Neural cell (in vitro differentiated cells): ENCODE results near the gene POLR1G.

Experiments
- EP300 ChIP-seq: fragments of 450-650 bp; conservative IDR thresholded peaks from 2 replicates; pipeline ENCODE4 v1.6.1; 2014; ENCODE audit warnings: antibody characterized with exemption, mild to moderate bottlenecking, moderate library complexity; ENCODE audit not compliant: poor library complexity, severe bottlenecking
- EZH2 ChIP-seq: fragments of 200-600, 300-800 bp; shearing (Covaris generic), sonication (generic); IDR thresholded peaks from 2 replicates; pipeline ENCODE4 v1.6.1; 2014; ENCODE audit warnings: antibody characterized with exemption, low read length, borderline replicate concordance, mild to moderate bottlenecking; ENCODE audit not compliant: insufficient read depth, poor library complexity, severe bottlenecking
- POLR2AphosphoS5 ChIP-seq: IDR thresholded peaks from 2 replicates; pipeline ENCODE4 v1.6.1; 2012
- SMC3 ChIP-seq: fragments of 450-650 bp; conservative IDR thresholded peaks from 2 replicates; pipeline ENCODE4 v1.6.1; 2014; ENCODE audit warnings: antibody characterized with exemption, mild to moderate bottlenecking, moderate library complexity; ENCODE audit not compliant: poor library complexity
- TF ChIP-seq, protein P1 (sequence below): fragments of 450-650 bp; IDR thresholded peaks from 2 replicates; pipeline ENCODE4 v1.5.1; 2014; ENCODE audit warnings: antibody characterized with exemption, mild to moderate bottlenecking, moderate library complexity; ENCODE audit not compliant: poor library complexity, severe bottlenecking
- TF ChIP-seq, protein P2 (sequence below): IDR thresholded peaks from 2 replicates; pipeline ENCODE4 v1.6.1; 2012; ENCODE audit warnings: borderline replicate concordance

DNA sequence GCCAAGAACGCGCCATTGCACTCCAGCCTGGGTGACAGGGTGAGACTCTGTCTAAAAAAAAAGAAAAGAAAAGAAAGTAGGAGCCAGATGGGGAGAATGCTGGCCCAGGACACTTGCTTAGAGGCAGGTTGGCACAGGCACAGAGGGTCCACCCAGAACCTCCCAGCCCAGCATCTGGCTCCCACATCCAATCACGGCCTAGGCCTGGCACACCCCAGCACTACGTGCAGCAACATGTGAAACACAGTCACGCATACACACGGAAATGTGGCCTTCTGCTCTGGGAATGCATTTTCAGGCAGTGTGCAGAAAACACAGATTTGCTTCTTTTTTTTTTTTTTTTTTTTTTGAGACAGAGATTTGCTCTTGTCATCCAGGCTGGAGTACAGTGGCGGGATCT lies 40.5 kb downstream of the POLR1G start:
- TF ChIP-seq EZH2, result no peak
- TF ChIP-seq, protein P1, sequence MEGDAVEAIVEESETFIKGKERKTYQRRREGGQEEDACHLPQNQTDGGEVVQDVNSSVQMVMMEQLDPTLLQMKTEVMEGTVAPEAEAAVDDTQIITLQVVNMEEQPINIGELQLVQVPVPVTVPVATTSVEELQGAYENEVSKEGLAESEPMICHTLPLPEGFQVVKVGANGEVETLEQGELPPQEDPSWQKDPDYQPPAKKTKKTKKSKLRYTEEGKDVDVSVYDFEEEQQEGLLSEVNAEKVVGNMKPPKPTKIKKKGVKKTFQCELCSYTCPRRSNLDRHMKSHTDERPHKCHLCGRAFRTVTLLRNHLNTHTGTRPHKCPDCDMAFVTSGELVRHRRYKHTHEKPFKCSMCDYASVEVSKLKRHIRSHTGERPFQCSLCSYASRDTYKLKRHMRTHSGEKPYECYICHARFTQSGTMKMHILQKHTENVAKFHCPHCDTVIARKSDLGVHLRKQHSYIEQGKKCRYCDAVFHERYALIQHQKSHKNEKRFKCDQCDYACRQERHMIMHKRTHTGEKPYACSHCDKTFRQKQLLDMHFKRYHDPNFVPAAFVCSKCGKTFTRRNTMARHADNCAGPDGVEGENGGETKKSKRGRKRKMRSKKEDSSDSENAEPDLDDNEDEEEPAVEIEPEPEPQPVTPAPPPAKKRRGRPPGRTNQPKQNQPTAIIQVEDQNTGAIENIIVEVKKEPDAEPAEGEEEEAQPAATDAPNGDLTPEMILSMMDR, result no peak
- TF ChIP-seq SMC3, result no peak
- TF ChIP-seq, protein P2, sequence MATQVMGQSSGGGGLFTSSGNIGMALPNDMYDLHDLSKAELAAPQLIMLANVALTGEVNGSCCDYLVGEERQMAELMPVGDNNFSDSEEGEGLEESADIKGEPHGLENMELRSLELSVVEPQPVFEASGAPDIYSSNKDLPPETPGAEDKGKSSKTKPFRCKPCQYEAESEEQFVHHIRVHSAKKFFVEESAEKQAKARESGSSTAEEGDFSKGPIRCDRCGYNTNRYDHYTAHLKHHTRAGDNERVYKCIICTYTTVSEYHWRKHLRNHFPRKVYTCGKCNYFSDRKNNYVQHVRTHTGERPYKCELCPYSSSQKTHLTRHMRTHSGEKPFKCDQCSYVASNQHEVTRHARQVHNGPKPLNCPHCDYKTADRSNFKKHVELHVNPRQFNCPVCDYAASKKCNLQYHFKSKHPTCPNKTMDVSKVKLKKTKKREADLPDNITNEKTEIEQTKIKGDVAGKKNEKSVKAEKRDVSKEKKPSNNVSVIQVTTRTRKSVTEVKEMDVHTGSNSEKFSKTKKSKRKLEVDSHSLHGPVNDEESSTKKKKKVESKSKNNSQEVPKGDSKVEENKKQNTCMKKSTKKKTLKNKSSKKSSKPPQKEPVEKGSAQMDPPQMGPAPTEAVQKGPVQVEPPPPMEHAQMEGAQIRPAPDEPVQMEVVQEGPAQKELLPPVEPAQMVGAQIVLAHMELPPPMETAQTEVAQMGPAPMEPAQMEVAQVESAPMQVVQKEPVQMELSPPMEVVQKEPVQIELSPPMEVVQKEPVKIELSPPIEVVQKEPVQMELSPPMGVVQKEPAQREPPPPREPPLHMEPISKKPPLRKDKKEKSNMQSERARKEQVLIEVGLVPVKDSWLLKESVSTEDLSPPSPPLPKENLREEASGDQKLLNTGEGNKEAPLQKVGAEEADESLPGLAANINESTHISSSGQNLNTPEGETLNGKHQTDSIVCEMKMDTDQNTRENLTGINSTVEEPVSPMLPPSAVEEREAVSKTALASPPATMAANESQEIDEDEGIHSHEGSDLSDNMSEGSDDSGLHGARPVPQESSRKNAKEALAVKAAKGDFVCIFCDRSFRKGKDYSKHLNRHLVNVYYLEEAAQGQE, result no peak
- TF ChIP-seq EP300, result no peak
- TF ChIP-seq POLR2AphosphoS5, result no peak
